ENCODE data around the gene DLG3.

Gene DLG3

GRCh38 chrX:70525733-70526132 is 81.1 kb downstream of the DLG3 start:
- no peak for DNase-seq (ENCODE audit: low spot score)

- no peak for DNase-seq (ENCODE audit: low spot score)
Observed at GRCh38 chrX:70527053-70527452, 82.4 kb downstream of the DLG3 start.

- no peak for DNase-seq (ENCODE audit: low spot score)
Observed at GRCh38 chrX:70527610-70528345, 83.1 kb downstream of the DLG3 start.

- no peak for DNase-seq (ENCODE audit: low spot score)
Observed at GRCh38 chrX:70535198-70535597, 90.6 kb downstream of the DLG3 start.

GRCh38 chrX:70549429-70549828 is 104.8 kb downstream of the DLG3 start:
- DNase-seq (ENCODE audit: low spot score) = no peak

GRCh38 chrX:70552130-70552704 is 107.6 kb downstream of the DLG3 start:
- DNase-seq (ENCODE audit: low spot score) = no peak

GRCh38 chrX:70553516-70553915 is 108.9 kb downstream of the DLG3 start:
- no peak for DNase-seq (ENCODE audit: low spot score)

GRCh38 chrX:70554081-70554480 is 109.4 kb downstream of the DLG3 start:
- DNase-seq (ENCODE audit: low spot score) = no peak

- no peak for DNase-seq (ENCODE audit: low spot score)
Observed at GRCh38 chrX:70554523-70554922, 109.9 kb downstream of the DLG3 start.

- no peak for DNase-seq (ENCODE audit: low spot score)
Observed at GRCh38 chrX:70554948-70555347, 110.3 kb downstream of the DLG3 start.

Data from D341Med (cell line).